Breast epithelium (tissue), 3 donors: Measurements from ENCODE around the gene SGSH.

ENCODE experiments used
- CTCF ChIP-seq, 3 donors: fragments of 450-650 bp; IDR thresholded peaks; one replicate each; pipeline ENCODE4 v1.5.1; 2016 to 2017; ENCODE audit warnings: antibody characterized with exemption in 3 of 3, mild to moderate bottlenecking in 3 of 3, moderate library complexity in 3 of 3
- POLR2A ChIP-seq: fragments of 450-650 bp; IDR thresholded peaks from one replicate; pipeline ENCODE4 v1.6.1; 2016; ENCODE audit warnings: antibody characterized with exemption, mild to moderate bottlenecking, moderate library complexity
- POLR2AphosphoS5 ChIP-seq, 3 donors: sonication (generic); formaldehyde crosslinking; IDR thresholded peaks; one replicate each; pipeline ENCODE4 v1.6.1; 2017; ENCODE audit warnings: antibody characterized with exemption in 3 of 3

DNA sequence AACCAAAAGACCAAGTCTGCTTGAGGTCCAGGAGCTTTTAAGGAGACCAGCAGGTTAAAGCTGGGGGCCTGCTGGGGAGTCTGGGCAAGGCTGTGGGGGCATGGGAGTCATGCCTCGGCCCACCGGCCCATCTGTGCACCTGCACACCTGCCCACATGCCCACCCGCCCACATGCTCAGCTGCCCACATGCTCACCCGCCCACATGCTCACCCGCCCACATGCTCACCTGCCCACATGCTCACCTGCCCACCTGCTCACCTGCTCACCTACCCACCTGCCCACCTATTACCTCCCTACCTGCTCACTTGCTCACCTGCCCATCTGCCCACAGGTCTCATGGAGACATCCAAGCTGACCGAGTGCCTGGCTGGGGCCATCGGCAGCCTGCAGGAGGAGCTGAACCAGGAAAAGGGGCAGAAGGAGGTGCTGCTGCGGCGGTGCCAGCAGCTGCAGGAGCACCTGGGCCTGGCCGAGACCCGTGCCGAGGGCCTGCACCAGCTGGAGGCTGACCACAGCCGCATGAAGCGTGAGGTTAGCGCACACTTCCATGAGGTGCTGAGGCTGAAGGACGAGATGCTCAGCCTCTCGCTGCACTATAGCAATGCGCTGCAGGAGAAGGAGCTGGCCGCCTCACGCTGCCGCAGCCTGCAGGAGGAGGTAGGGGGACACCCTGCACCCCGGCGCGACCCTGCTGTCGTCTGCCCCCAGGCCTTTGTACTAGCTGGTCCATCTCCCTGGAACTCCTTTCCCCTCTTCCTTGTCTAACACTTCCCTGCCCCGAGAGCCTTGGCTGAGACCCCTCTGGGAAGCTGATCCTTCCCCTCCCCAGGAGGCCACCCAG, 36.3 kb downstream of the SGSH start:
- TF ChIP-seq CTCF (IDR thresholded peaks at IDR 0.05) (no peak), POLR2AphosphoS5 (IDR thresholded peaks at IDR 0.05) (no peak), POLR2A (no peak)
